ENCODE measurements around the gene PTPN14.
"Not testable (repeated sequence)": the region's sequence is repeated elsewhere in the genome, so short reads cannot be mapped to it uniquely, and the experiment has no call there.

Gene PTPN14

DNA sequence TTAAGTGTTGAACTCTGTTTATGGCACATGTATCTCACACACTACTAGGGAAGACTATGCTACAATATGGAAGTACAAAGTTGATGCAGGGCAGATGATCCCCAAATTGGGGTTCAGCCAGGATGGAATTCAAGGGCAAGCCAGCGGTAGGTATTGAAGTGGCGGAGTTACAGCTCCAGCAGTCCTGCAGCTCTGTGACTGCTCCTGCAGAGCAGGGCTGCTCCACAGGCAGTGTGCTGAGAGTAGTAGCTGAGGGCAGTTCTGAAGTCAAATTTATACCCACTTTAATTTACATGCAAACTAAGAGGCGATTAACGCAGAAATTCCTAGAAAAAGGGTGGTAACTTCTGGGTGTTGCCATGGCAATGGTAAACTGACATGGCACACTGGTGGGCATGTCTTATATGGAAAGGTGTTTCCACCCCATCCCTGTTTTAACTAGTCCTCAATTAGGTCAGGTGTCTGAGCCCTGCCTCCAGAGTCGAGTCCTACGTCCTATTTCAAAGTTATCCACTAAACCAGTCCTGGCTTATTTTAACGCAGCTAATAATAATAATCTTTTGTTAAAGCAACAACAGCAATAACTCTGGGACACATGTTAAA, 31.0 kb upstream of the PTPN14 start:
- Histone ChIP-seq H3K27me3 (ENCODE audit: insufficient read depth, poor library complexity, severe bottlenecking) (no peaks in the 10 kb centered on the region), H3K27ac (replicated peaks) (no peak overlapping the region), H3K4me3 (replicated peaks; ENCODE audit: insufficient read depth, low read length) (no peak overlapping the region)
- DNase-seq (ENCODE audit: low read depth in 1 of 2, low spot score in 1 of 2): no peak
- TF ChIP-seq GABPA (IDR thresholded peaks at IDR 0.05; ENCODE audit: low read depth) (no peak), SPI1 (IDR thresholded peaks at IDR 0.05; ENCODE audit: borderline replicate concordance, low read depth) (no peak), POLR2AphosphoS5 (IDR thresholded peaks at IDR 0.05; ENCODE audit: low read depth) (no peak)
- TF ChIP-seq, protein P1, sequence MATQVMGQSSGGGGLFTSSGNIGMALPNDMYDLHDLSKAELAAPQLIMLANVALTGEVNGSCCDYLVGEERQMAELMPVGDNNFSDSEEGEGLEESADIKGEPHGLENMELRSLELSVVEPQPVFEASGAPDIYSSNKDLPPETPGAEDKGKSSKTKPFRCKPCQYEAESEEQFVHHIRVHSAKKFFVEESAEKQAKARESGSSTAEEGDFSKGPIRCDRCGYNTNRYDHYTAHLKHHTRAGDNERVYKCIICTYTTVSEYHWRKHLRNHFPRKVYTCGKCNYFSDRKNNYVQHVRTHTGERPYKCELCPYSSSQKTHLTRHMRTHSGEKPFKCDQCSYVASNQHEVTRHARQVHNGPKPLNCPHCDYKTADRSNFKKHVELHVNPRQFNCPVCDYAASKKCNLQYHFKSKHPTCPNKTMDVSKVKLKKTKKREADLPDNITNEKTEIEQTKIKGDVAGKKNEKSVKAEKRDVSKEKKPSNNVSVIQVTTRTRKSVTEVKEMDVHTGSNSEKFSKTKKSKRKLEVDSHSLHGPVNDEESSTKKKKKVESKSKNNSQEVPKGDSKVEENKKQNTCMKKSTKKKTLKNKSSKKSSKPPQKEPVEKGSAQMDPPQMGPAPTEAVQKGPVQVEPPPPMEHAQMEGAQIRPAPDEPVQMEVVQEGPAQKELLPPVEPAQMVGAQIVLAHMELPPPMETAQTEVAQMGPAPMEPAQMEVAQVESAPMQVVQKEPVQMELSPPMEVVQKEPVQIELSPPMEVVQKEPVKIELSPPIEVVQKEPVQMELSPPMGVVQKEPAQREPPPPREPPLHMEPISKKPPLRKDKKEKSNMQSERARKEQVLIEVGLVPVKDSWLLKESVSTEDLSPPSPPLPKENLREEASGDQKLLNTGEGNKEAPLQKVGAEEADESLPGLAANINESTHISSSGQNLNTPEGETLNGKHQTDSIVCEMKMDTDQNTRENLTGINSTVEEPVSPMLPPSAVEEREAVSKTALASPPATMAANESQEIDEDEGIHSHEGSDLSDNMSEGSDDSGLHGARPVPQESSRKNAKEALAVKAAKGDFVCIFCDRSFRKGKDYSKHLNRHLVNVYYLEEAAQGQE (IDR thresholded peaks at IDR 0.05; ENCODE audit: insufficient replicate concordance, low read depth): no peak
- TF ChIP-seq, protein P2, sequence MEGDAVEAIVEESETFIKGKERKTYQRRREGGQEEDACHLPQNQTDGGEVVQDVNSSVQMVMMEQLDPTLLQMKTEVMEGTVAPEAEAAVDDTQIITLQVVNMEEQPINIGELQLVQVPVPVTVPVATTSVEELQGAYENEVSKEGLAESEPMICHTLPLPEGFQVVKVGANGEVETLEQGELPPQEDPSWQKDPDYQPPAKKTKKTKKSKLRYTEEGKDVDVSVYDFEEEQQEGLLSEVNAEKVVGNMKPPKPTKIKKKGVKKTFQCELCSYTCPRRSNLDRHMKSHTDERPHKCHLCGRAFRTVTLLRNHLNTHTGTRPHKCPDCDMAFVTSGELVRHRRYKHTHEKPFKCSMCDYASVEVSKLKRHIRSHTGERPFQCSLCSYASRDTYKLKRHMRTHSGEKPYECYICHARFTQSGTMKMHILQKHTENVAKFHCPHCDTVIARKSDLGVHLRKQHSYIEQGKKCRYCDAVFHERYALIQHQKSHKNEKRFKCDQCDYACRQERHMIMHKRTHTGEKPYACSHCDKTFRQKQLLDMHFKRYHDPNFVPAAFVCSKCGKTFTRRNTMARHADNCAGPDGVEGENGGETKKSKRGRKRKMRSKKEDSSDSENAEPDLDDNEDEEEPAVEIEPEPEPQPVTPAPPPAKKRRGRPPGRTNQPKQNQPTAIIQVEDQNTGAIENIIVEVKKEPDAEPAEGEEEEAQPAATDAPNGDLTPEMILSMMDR (IDR thresholded peaks at IDR 0.05; ENCODE audit: insufficient read depth, low read length): no peak

DNA sequence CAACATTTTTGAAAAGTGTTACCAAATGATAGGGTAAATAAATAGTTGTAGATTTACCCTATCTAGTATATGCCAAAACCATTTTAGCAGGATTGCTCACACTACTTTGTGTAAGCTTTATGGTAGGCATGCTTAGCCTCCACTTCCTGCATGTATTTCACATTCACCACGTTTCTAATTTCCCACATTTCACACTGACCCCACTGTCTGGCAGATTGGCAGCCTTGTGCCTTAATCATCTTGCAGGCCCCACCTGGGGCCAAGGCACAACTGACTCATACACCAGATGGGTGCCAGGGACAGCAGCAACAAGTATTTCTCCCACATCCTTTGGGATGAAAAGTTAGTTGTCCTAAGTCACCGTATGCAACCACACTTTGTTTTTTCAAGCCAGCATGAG, 30.4 kb upstream of the PTPN14 start:
- DNase-seq (ENCODE audit: low read depth in 1 of 2, low spot score in 1 of 2): no peak
- Histone ChIP-seq H3K27me3 (ENCODE audit: insufficient read depth, poor library complexity, severe bottlenecking) (no peaks in the 10 kb centered on the region), H3K4me3 (replicated peaks; ENCODE audit: insufficient read depth, low read length) (no peak overlapping the region), H3K27ac (replicated peaks) (no peak overlapping the region)
- TF ChIP-seq SPI1 (IDR thresholded peaks at IDR 0.05; ENCODE audit: borderline replicate concordance, low read depth): no peak
- TF ChIP-seq, protein P1 (IDR thresholded peaks at IDR 0.05; ENCODE audit: insufficient replicate concordance, low read depth): no peak
- TF ChIP-seq POLR2AphosphoS5 (IDR thresholded peaks at IDR 0.05; ENCODE audit: low read depth): no peak
- TF ChIP-seq, protein P2 (IDR thresholded peaks at IDR 0.05; ENCODE audit: insufficient read depth, low read length): no peak
- no peak for TF ChIP-seq GABPA (IDR thresholded peaks at IDR 0.05; ENCODE audit: low read depth)

DNA sequence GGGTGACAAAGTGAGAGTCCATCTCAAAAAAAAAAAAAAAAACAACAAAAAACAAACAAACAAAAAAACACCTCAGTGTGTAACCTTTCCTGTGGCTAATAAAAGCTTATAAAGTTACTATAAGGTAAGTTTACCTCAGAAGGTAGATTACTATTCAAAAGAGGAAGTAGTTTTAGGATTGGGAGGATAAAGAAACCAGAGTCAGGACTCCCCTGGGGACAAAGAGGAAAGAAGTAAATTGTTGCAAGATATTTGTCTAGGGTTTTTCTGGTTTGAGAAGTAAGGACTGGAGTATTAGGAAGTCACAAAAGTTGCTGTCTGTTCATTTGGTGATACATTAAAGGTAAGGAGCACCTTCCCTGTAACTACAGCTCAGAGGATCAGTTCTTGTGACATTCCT, 27.8 kb upstream of the PTPN14 start:
- DNase-seq (ENCODE audit: low read depth in 1 of 2, low spot score in 1 of 2): peak in 1 of 2 experiments; percentile 20
- no peak overlapping the region for H3K4me3 ChIP-seq (replicated peaks; ENCODE audit: insufficient read depth, low read length)
- H3K27ac ChIP-seq (replicated peaks): no peak overlapping the region
- TF ChIP-seq GABPA (IDR thresholded peaks at IDR 0.05; ENCODE audit: low read depth) (no peak), POLR2AphosphoS5 (IDR thresholded peaks at IDR 0.05; ENCODE audit: low read depth) (no peak), SPI1 (IDR thresholded peaks at IDR 0.05; ENCODE audit: borderline replicate concordance, low read depth) (peak; percentile 48; the same call in 1 of the 2 replicates)
- no peaks in the 10 kb centered on the region for H3K27me3 ChIP-seq (ENCODE audit: insufficient read depth, poor library complexity, severe bottlenecking)

DNA sequence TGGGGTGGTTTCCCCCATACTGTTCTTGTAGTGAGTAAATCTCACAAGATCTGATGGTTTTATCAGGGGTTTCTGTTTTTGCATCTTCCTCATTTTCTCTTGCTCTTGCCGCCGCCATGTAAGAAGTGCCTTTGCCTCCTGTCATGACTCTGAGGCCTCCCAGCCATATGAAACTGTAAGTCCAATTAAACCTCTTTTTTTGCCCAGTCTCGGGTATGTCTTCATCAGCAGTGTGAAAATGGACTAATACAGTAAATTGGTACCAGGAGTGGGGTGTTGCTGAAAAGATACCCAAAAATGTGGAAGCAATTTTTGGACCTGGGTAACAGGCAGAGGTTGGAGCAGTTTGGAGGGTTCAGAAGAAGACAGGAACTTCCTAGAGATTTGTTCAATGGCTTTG, 24.7 kb upstream of the PTPN14 start:
- H3K27me3 ChIP-seq (ENCODE audit: insufficient read depth, poor library complexity, severe bottlenecking); DNase-seq (ENCODE audit: low read depth in 1 of 2, low spot score in 1 of 2); H3K4me3 ChIP-seq (replicated peaks; ENCODE audit: insufficient read depth, low read length); H3K27ac ChIP-seq (replicated peaks): not testable (repeated sequence)
